OCI-LY1 (cell line): ENCODE measurements around the gene NAA10.

Experiments used
- H2AFZ ChIP-seq: fragments of 200-600 bp; sonication (generic), shearing (Covaris generic); 2 replicates; pipeline ENCODE4 v1.6.0; 2014; ENCODE audit warnings: antibody characterized with exemption, mild to moderate bottlenecking, low read length
- H3F3A ChIP-seq: fragments of 200-600 bp; sonication (generic), shearing (Covaris generic); 2 replicates; pipeline ENCODE4 v1.6.0; 2014; ENCODE audit warnings: mild to moderate bottlenecking, antibody characterized with exemption, low read length, moderate library complexity; ENCODE audit not compliant: insufficient read depth
- H3K27ac ChIP-seq: fragments of 200-600 bp; sonication (generic); 2 replicates; pipeline ENCODE4 v1.5.1; 2014; ENCODE audit warnings: low read length, mixed run types, mild to moderate bottlenecking, low read depth; ENCODE audit not compliant: poor library complexity, severe bottlenecking
- H3K27me3 ChIP-seq: fragments of 200-600 bp; sonication (generic); 2 replicates; pipeline ENCODE4 v1.6.0; 2014; ENCODE audit warnings: antibody characterized with exemption, mild to moderate bottlenecking, low read length, moderate library complexity; ENCODE audit not compliant: insufficient read depth
- H3K36me3 ChIP-seq: fragments of 200-600 bp; sonication (generic); 2 replicates; pipeline ENCODE4 v1.6.1; 2014; ENCODE audit warnings: mild to moderate bottlenecking, antibody characterized with exemption, low read length, moderate library complexity, mixed read lengths; ENCODE audit not compliant: insufficient read depth
- H3K4me1 ChIP-seq: fragments of 200-600 bp; sonication (generic); 2 replicates; pipeline ENCODE4 v1.5.1; 2014; ENCODE audit warnings: mild to moderate bottlenecking, low read length, moderate library complexity; ENCODE audit not compliant: insufficient read depth, severe bottlenecking
- H3K4me2 ChIP-seq: fragments of 200-600 bp; sonication (generic), shearing (Covaris generic); 2 replicates; pipeline ENCODE4 v1.6.1; 2014; ENCODE audit warnings: low read length
- H3K4me3 ChIP-seq: fragments of 200-600 bp; sonication (generic); 2 replicates; pipeline ENCODE4 v1.5.1; 2014; ENCODE audit warnings: low read length, low read depth, mild to moderate bottlenecking, mixed read lengths; ENCODE audit not compliant: poor library complexity, severe bottlenecking
- H3K79me2 ChIP-seq: fragments of 200-600 bp; shearing (Covaris generic); 2 replicates; pipeline ENCODE4 v1.6.1; 2016; ENCODE audit warnings: mixed run types, low read length, mixed read lengths; ENCODE audit not compliant: insufficient read depth
- H3K9ac ChIP-seq: fragments of 200-600 bp; sonication (generic), shearing (Covaris generic); 2 replicates; pipeline ENCODE4 v1.6.1; 2014; ENCODE audit warnings: mild to moderate bottlenecking, low read length, mixed read lengths
- H3K9me2 ChIP-seq: fragments of 200-600 bp; sonication (generic), shearing (Covaris generic); 2 replicates; pipeline ENCODE4 v1.6.1; 2014; ENCODE audit warnings: low read depth, mild to moderate bottlenecking, low read length, mixed read lengths
- H3K9me3 ChIP-seq: fragments of 200-600 bp; shearing (Covaris generic); 2 replicates; pipeline ENCODE4 v1.6.1; 2014; ENCODE audit warnings: low read length, mixed read lengths
- H4K20me1 ChIP-seq: fragments of 200-600 bp; sonication (generic), shearing (Covaris generic); 2 replicates; pipeline ENCODE4 v1.6.0; 2016; ENCODE audit warnings: mild to moderate bottlenecking, low read length; ENCODE audit not compliant: insufficient read depth
- EZH2 ChIP-seq: fragments of 200-600 bp; sonication (generic), shearing (Covaris generic); IDR thresholded peaks from 2 replicates; pipeline ENCODE4 v1.8.0; 2017; ENCODE audit warnings: borderline replicate concordance, mixed run types, mild to moderate bottlenecking, antibody characterized with exemption, low read length, moderate library complexity, mixed read lengths
- TF ChIP-seq, protein P1 (sequence below): fragments of 200-600 bp; sonication (generic), shearing (Covaris generic); IDR thresholded peaks from 2 replicates; pipeline ENCODE4 v1.5.1; 2017; ENCODE audit warnings: mild to moderate bottlenecking, antibody characterized with exemption, low read length, moderate library complexity, mixed read lengths

The NAA10 gene

DNA sequence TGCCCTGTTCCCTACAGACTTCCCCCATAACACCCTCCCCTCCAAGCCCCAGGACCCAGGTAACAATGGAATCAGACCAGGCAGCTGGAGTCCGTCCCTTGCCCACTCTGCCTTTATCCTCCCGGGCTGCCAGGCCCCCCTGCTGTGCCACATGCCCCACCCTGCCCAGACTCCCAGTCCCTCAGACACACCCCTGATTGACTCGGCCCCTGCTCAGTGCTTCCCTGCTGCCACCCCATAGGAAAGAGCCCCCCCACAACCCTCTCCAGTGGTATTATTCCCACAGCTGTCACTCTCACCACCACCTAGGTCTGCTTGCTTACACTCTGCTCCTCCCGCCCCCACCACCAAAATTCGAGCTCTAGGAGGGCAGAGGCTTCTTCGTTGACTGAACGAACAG, 4.7 kb upstream of the NAA10 start:
- H3K27me3 ChIP-seq = no peaks in the 10 kb centered on the region
- H3K9ac ChIP-seq = no peak overlapping the region
- peak overlapping the region; percentile 55 for H3K27ac ChIP-seq
- H3K9me2 ChIP-seq = no peaks in the 10 kb centered on the region
- no peak for TF ChIP-seq EZH2
- TF ChIP-seq, protein P1, sequence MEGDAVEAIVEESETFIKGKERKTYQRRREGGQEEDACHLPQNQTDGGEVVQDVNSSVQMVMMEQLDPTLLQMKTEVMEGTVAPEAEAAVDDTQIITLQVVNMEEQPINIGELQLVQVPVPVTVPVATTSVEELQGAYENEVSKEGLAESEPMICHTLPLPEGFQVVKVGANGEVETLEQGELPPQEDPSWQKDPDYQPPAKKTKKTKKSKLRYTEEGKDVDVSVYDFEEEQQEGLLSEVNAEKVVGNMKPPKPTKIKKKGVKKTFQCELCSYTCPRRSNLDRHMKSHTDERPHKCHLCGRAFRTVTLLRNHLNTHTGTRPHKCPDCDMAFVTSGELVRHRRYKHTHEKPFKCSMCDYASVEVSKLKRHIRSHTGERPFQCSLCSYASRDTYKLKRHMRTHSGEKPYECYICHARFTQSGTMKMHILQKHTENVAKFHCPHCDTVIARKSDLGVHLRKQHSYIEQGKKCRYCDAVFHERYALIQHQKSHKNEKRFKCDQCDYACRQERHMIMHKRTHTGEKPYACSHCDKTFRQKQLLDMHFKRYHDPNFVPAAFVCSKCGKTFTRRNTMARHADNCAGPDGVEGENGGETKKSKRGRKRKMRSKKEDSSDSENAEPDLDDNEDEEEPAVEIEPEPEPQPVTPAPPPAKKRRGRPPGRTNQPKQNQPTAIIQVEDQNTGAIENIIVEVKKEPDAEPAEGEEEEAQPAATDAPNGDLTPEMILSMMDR = no peak
- H3K36me3 ChIP-seq = no peaks in the 10 kb centered on the region
- no peak overlapping the region for H3K4me3 ChIP-seq
- H3K4me1 ChIP-seq = peaks cover 33% of the 10 kb centered on the region
- peak overlapping the region; percentile 32; the same call in 1 of the 2 replicates for H3K4me2 ChIP-seq
- H3F3A ChIP-seq = no peaks in the 10 kb centered on the region
- H3K79me2 ChIP-seq = no peaks in the 10 kb centered on the region
- no peaks in the 10 kb centered on the region for H3K9me3 ChIP-seq
- no peak overlapping the region for H2AFZ ChIP-seq
- no peaks in the 10 kb centered on the region for H4K20me1 ChIP-seq

DNA sequence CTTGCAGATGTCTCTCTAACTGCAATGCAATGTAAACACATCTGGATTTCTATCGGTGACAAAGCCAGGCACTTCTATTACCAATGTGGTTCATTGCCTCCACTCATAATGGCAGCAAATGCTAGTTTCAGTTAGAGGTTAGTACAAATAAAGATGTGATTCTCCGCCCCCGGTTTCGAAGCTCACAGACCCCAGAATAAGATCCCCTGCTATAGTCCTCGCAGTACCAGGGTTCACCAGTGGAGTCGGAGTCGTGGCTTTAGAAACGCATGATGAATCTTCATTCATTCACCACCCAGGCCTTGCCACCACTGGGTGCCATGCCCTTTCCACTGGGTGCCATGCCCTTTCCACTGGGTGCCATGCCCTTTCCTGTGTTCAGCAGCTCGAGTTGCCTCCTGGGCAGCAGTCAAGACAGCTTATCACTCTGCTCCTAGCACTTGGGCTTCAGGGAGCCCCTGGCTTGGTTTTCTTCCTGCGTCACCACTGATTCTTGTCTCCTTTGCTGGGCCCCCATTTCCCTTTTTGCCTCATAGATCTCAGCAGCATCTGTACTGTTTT, 3.5 kb upstream of the NAA10 start:
- Histone ChIP-seq H3K27ac (peak overlapping the region; percentile 45), H2AFZ (no peak overlapping the region), H3K36me3 (no peaks in the 10 kb centered on the region), H3K9me3 (no peaks in the 10 kb centered on the region), H4K20me1 (no peaks in the 10 kb centered on the region), H3K9ac (no peak overlapping the region), H3K4me2 (no peak overlapping the region), H3F3A (no peaks in the 10 kb centered on the region), H3K4me1 (peaks cover 31% of the 10 kb centered on the region), H3K27me3 (no peaks in the 10 kb centered on the region), H3K79me2 (no peaks in the 10 kb centered on the region), H3K9me2 (no peaks in the 10 kb centered on the region), H3K4me3 (no peak overlapping the region)
- TF ChIP-seq, protein P1 = no peak
- TF ChIP-seq EZH2 = no peak

DNA sequence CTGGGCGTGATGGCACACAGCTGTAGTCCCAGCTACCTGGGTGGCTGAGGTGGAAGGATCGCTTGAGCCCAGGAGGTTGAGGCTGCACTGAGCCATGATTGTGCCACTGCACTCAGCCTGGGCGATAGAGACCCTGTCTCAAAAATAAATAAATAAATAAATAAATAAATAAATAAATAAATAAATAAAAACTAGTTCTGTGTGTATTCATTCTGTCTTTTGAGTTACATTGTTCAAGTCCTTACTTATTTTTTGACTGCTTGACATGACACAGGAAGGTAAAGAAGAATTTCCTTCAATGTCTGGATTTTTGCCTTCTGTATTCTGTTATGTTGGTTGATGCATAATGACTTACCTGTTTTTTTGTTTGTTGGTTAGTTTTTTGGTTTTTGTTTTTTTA, 2.2 kb upstream of the NAA10 start:
- H2AFZ ChIP-seq = no peak overlapping the region
- no peaks in the 10 kb centered on the region for H4K20me1 ChIP-seq
- no peak overlapping the region for H3K9ac ChIP-seq
- no peak for TF ChIP-seq EZH2
- TF ChIP-seq, protein P1 = no peak
- H3K9me2 ChIP-seq = no peaks in the 10 kb centered on the region
- peaks cover 28% of the 10 kb centered on the region for H3K4me1 ChIP-seq
- no peaks in the 10 kb centered on the region for H3K9me3 ChIP-seq
- H3F3A ChIP-seq = no peaks in the 10 kb centered on the region
- no peaks in the 10 kb centered on the region for H3K79me2 ChIP-seq
- H3K4me3 ChIP-seq = no peak overlapping the region
- H3K27ac ChIP-seq = no peak overlapping the region
- peaks cover 5% of the 10 kb centered on the region; the same call in 1 of the 2 replicates for H3K36me3 ChIP-seq
- no peak overlapping the region for H3K4me2 ChIP-seq
- H3K27me3 ChIP-seq = no peaks in the 10 kb centered on the region
